GM21576 (cell line): ENCODE data around the gene SIRPB2.

Experiments used
- ATAC-seq: cut with Tn5 transposase; IDR thresholded peaks from one replicate; pipeline ENCODE4 v1.9.1; 2021; ENCODE audit warnings: mild to moderate bottlenecking, moderate library complexity; ENCODE audit not compliant: unreplicated experiment

Gene SIRPB2

GRCh38 chr20:1491281-1491840 is at the start of gene SIRPB2:
Gene SIRPB2 (minus strand): TSS chr20:1491420. CDS start chr20:1491359, 61 bp downstream.
- no peak for ATAC-seq

GRCh38 chr20:1539816-1540419 is 48.7 kb upstream of the SIRPB2 start:
- no peak for ATAC-seq

- ATAC-seq = no peak
These were observed 47.4 kb upstream of the SIRPB2 start for GRCh38 chr20:1538655-1539054.

GRCh38 chr20:1537731-1538058 is 46.5 kb upstream of the SIRPB2 start:
- no peak for ATAC-seq

- ATAC-seq = no peak
These were observed 45.9 kb upstream of the SIRPB2 start for GRCh38 chr20:1536893-1537730.

GRCh38 chr20:1535420-1536175 is 44.4 kb upstream of the SIRPB2 start:
- ATAC-seq = peak; percentile 90

- no peak for ATAC-seq
These were observed 43.3 kb upstream of the SIRPB2 start for GRCh38 chr20:1534526-1534925.

GRCh38 chr20:1533059-1533458 is 41.8 kb upstream of the SIRPB2 start:
- no peak for ATAC-seq

- ATAC-seq = no peak
These were observed 37.6 kb upstream of the SIRPB2 start for GRCh38 chr20:1528811-1529210.

- no peak for ATAC-seq
These were observed 36.7 kb upstream of the SIRPB2 start for GRCh38 chr20:1527923-1528322.

GRCh38 chr20:1526896-1527295 is 35.7 kb upstream of the SIRPB2 start:
- ATAC-seq = no peak

GRCh38 chr20:1526310-1526709 is 35.1 kb upstream of the SIRPB2 start:
- no peak for ATAC-seq

- no peak for ATAC-seq
These were observed 32.8 kb upstream of the SIRPB2 start for GRCh38 chr20:1524004-1524403.

GRCh38 chr20:1517010-1517409 is 25.8 kb upstream of the SIRPB2 start:
- ATAC-seq = no peak

- no peak for ATAC-seq
These were observed 22.6 kb upstream of the SIRPB2 start for GRCh38 chr20:1513801-1514200.

- ATAC-seq = no peak
These were observed 18.0 kb upstream of the SIRPB2 start for GRCh38 chr20:1509237-1509636.

- ATAC-seq = no peak
These were observed 17.4 kb upstream of the SIRPB2 start for GRCh38 chr20:1508574-1508973.

GRCh38 chr20:1507276-1507675 is 16.1 kb upstream of the SIRPB2 start:
- ATAC-seq = no peak

GRCh38 chr20:1505871-1506270 is 14.7 kb upstream of the SIRPB2 start:
- ATAC-seq = no peak

GRCh38 chr20:1505361-1505760 is 14.1 kb upstream of the SIRPB2 start:
- no peak for ATAC-seq

GRCh38 chr20:1503564-1504227 is 12.5 kb upstream of the SIRPB2 start:
- ATAC-seq = peak; percentile 94
